Heart right ventricle (tissue), 16 donors: ENCODE results near the gene DENND6A. TPM values are rescaled to one million over a fixed set of nuclear protein-coding genes. Genes with fewer than 3 reads are reported as not detected.

Experiments
- ATAC-seq, 8 donors: fragments of 200-7000 bp; cut with Tn5 transposase; one replicate each; pipeline ENCODE4 v1.9.1; 2020; ENCODE audit warnings: mild to moderate bottlenecking in 8 of 8, moderate library complexity in 8 of 8, moderate number of reproducible peaks in 1 of 8
- DNase-seq, 2 donors: peaks; one replicate each; pipeline ENCODE4 v3.0.0-alpha.2; 2020
- H3K27ac ChIP-seq, 10 donors: fragments of 200-600 bp; sonication (generic) in 2 of 10; one replicate each; pipeline versions ENCODE4 v1.5.0 to v1.8.0; 2020 to 2022; ENCODE audit warnings: mild to moderate bottlenecking in 3 of 10
- H3K27me3 ChIP-seq, 7 donors: fragments of 200-600 bp; one replicate each; pipeline ENCODE4 v1.8.0; 2021 to 2022; ENCODE audit warnings: mild to moderate bottlenecking in 2 of 7
- H3K36me3 ChIP-seq, 9 donors: fragments of 200-600 bp; sonication (generic) in 1 of 9; one replicate each; pipeline versions ENCODE4 v1.5.0 to v1.8.0; 2020 to 2022; ENCODE audit warnings: mild to moderate bottlenecking in 2 of 9
- H3K4me1 ChIP-seq, 9 donors: fragments of 200-600 bp; sonication (generic) in 1 of 9; one replicate each; pipeline versions ENCODE4 v1.5.0 to v1.8.0; 2020 to 2022; ENCODE audit warnings: mild to moderate bottlenecking in 4 of 9
- H3K4me3 ChIP-seq, 10 donors: fragments of 200-600 bp; sonication (generic) in 2 of 10; one replicate each; pipeline versions ENCODE4 v1.5.0 to v1.8.0; 2020 to 2022; ENCODE audit warnings: mild to moderate bottlenecking in 7 of 10, moderate library complexity in 2 of 10
- H3K9me3 ChIP-seq, 11 donors: fragments of 200-600 bp in 10 of 11; sonication (generic) in 2 of 11; one replicate each; pipeline versions ENCODE4 v1.5.0 to v1.8.0; 2013 to 2022; ENCODE audit warnings: mild to moderate bottlenecking in 2 of 11, control low read depth in 1 of 11, moderate library complexity in 1 of 11
- CTCF ChIP-seq, 9 donors: fragments of 200-600 bp; sonication (generic) in 2 of 9; IDR thresholded peaks; one replicate each; pipeline versions ENCODE4 v1.5.0 to v1.8.0; 2021 to 2022; ENCODE audit warnings: antibody characterized with exemption in 9 of 9, mild to moderate bottlenecking in 5 of 9, moderate library complexity in 1 of 9
- WGBS, 2 donors: extraction: QIAGEN DNeasy Blood & Tissue Kit; methylation state at CpG; one replicate each; pipeline ENCODE4 v1.1.7; 2013; ENCODE audit warnings: inconsistent platforms in 1 of 2; 5-methylcytosine and 5-hydroxymethylcytosine counted together
- intact Hi-C, 10 donors: fragments of 100-400 bp; cut with DNase I; formaldehyde crosslinking; loops; one replicate each; pipeline versions ENCODE4 v1.11.1 to v1.14.2; 2022
- polyA plus RNA-seq, 2 donors: library from polyadenylated mRNA; stranded (reverse); fragments of 200-250 nt; gene quantifications; one replicate each; pipeline ENCODE4 v1.2.3, GENCODE V29; 2013
- total RNA-seq, 10 donors: library from RNA; stranded (reverse); fragmentation: NEBNext Ultra II Directional in 3 of 10; extraction: Animal tissue kit (Norgen Biotek cat#: 25700) in 3 of 10; gene quantifications; one replicate each; pipeline versions ENCODE4 v1.2.1 to v1.2.4, GENCODE V29; 2021 to 2023
- donor health status: Arrhythmogenic right ventricular cardiomyopathy.
- donor health status: ischemic (EF 13 %, LVEDD 7.1; RV severe dilation, severe dysfunction).
- donor health status: healthy with polysubstance abuse.
- donor health status: DM: no; HTN: yes; CAD: no.
- donor health status: DM: no; HTN: no; CAD: no.
- donor health status: ischemic (EF 25% LVEDD 6.9; RV normal size, moderate dysfunction).
- donor health status: ischemic (EF 25% LVEDD 5.7; RV mildly dilated, moderate dysfunction).
- donor health status: healthy.
- donor health status: DM: yes; HTN: yes; CAD: no.
- donor health status: Ischemic cardiomyopathy.
- donor health status: ischemic (EF 35%, LVEDD 5.7; RV mildly dilated, moderate dysfunction).
- donor health status: nonischemic (EF 11% LVEDD 7.7; RV severe dilation, severe dysfunction).
- donor health status: DM: yes; HTN: yes; CAD: no.
- donor health status: PGD.
- donor health status: ischemic (EF 29% LVEDD 5.4; RV normal size, mild dysfunction).
- donor health status: nonischemic (EF 23%, LVEDD 6.1; RV moderate dilation, normal function).

Gene DENND6A
- total and polyA plus RNA-seq, 12 donors: 4.3 to 28.9 (median 18.8) TPM

DNA sequence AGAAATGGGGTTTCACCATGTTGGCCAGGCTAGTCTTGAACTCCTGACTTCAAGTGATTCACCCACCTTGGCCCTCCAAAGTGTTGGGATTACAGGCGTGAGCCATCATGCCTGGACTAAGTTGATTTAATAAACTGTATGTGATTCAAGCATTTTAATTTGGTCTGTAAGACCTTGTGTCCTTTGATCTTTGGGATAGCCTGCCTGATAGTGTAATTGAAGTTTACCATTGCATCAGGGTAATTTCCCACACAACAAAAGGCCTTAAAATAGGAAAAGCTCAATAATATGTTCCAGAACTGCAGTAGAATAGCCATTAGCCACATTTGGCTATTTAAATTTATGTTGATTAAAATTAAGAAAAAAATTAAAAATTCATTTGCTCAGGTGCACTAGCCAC lies 25.2 kb upstream of the DENND6A start:
- DNase-seq (no peak), ATAC-seq (no peak)
- no peaks in the 10 kb centered on the region for H3K9me3 ChIP-seq
- 89 to 100% methylated on average over 1 of the region's 1 CpG for WGBS, 2 donors
- no peak overlapping the region for H3K27ac ChIP-seq
- no peaks in the 10 kb centered on the region for H3K36me3 ChIP-seq
- no peaks in the 10 kb centered on the region for H3K4me1 ChIP-seq
- intact Hi-C loops: no loop called here
- H3K27me3 ChIP-seq: no peaks in the 10 kb centered on the region
- no peak for TF ChIP-seq CTCF (IDR thresholded peaks at IDR 0.05)
- no peak overlapping the region for H3K4me3 ChIP-seq

GRCh38 chr3:57717205-57717868 lies 24.5 kb upstream of the DENND6A start:
- WGBS, 2 donors: 92 to 94% methylated on average over 6 of the region's 6 CpGs
- no peaks in the 10 kb centered on the region for H3K36me3 ChIP-seq
- DNase-seq: no peak
- no peak for TF ChIP-seq CTCF (IDR thresholded peaks at IDR 0.05)
- H3K9me3 ChIP-seq: no peaks in the 10 kb centered on the region
- no peak overlapping the region for H3K27ac ChIP-seq
- H3K27me3 ChIP-seq: no peaks in the 10 kb centered on the region
- no peak overlapping the region for H3K4me3 ChIP-seq
- ATAC-seq: no peak
- H3K4me1 ChIP-seq: no peaks in the 10 kb centered on the region
- intact Hi-C loops: no loop called here

GRCh38 chr3:57715686-57716085 lies 22.8 kb upstream of the DENND6A start:
- ATAC-seq (peak in 2 of 8 donors; percentile 16 to 37), DNase-seq (no peak)
- no peak for TF ChIP-seq CTCF (IDR thresholded peaks at IDR 0.05)
- Histone ChIP-seq H3K4me1 (no peaks in the 10 kb centered on the region), H3K9me3 (no peaks in the 10 kb centered on the region), H3K4me3 (no peak overlapping the region), H3K36me3 (no peaks in the 10 kb centered on the region), H3K27ac (no peak overlapping the region), H3K27me3 (no peaks in the 10 kb centered on the region)
- intact Hi-C loops: no loop called here
- 64 to 68% methylated on average over 4 of the region's 4 CpGs for WGBS, 2 donors

- intact Hi-C loops: no loop called here
- Histone ChIP-seq H3K27ac (no peak overlapping the region), H3K4me3 (no peak overlapping the region), H3K4me1 (peaks cover 0 to 8% (median 0%) of the 10 kb centered on the region in 9 donors), H3K36me3 (no peaks in the 10 kb centered on the region), H3K9me3 (no peaks in the 10 kb centered on the region), H3K27me3 (no peaks in the 10 kb centered on the region)
- ATAC-seq (no peak), DNase-seq (no peak)
- TF ChIP-seq CTCF (IDR thresholded peaks at IDR 0.05): no peak
- WGBS, 2 donors: 30 to 36% methylated on average over 2 of the region's 2 CpGs
Observed at GRCh38 chr3:57709559-57709958, 16.7 kb upstream of the DENND6A start.
